ENCODE data around the gene GFAP.

Gene GFAP

DNA sequence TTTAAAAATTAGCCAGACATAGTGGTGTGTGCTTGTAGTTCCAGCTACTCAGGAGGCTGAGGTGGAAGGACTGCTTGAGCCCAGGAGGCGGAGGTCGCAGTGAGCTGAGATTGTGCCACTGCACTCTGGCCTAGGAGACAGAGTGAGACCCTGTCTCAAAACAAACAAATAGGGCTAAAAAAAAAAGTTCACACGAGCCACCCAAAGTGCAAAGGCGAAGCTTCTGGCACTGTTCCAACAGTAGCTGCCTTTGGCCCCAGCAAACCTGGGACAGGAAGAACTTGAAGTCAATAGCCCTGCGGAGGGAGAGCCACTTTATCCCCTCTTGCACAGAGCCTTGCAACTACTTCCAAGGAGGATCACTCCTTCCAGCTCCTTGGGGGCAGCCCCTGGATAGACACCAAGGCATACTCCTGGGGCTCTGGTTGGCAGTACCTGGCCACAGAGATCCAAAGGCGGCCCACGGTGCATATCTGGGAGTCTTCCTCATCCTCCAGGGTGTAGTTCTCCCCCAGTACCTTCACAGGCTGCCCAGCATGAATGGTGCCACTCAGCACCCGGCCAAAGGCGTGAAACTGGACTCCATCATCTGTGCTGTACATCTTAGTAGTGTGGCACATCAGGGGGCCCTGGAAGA, 52.9 kb downstream of the GFAP start:
- no peak for DNase-seq (ENCODE audit: low read depth)

GRCh38 chr17:44859701-44860100, 55.6 kb downstream of the GFAP start:
- DNase-seq (ENCODE audit: low read depth) = no peak

DNA sequence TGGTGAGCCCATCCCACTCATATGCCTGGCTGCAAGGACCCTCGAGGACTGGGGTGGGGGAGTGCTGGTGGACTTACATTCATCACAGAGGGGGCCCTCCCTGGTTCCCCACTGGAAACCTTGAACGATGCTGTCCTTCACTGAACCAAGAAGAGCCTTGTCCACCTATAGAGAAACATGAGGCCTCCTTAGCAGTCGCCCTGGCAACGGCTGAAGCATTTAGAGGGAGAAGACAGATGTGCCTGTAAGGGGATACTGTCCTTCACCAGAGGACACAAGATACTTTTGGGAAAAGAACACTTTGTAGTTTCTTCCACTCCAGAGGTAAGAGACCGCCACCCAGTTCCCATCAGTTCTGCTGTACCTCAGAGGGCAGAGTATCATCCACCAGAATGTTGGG, 61.1 kb downstream of the GFAP start:
- DNase-seq (ENCODE audit: low read depth) = no peak
